MM.1S (cell line): ENCODE data around the gene FOXO6.

Experiments
- EZH2 ChIP-seq: fragments of 300-600 bp; sonication (generic); optimal IDR thresholded peaks from 2 replicates; pipeline ENCODE3; 2017; ENCODE audit warnings: low read depth, mild to moderate bottlenecking, antibody characterized with exemption, low read length, mixed read lengths
- EZH2phosphoT487 ChIP-seq: fragments of 300-600 bp; sonication (generic); IDR thresholded peaks from 2 replicates; pipeline ENCODE4 v1.6.1; 2018; ENCODE audit warnings: antibody characterized with exemption, low read length
- TF ChIP-seq, protein P1 (sequence below): fragments of 300-600 bp; sonication (generic); IDR thresholded peaks from 2 replicates; pipeline ENCODE4 v1.5.1; 2016; ENCODE audit warnings: antibody characterized with exemption, low read length, mixed read lengths

DNA sequence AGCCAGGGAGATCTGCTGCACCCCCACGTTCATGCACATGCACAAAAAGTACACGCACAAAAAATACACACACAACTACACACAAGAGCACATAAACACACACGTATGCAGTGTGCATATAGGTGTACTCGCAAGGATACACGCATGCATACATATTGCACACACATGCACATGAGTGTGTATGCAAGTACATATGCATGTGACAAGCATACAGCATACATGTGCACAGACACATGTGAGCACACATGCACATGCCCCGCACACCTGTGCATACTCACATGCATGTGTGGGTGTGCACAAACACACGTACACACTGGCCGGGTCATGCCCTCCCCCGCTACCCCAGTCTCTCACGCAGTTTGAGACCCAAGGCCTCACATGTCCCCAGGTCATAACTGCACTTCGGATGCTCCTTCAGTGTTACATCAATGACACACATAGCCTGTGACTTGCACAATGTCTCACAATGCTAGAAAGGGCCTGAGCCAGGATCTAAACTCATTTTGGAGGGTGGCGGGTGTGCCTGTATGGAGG is 52.6 kb downstream of the FOXO6 start:
- TF ChIP-seq, protein P1, sequence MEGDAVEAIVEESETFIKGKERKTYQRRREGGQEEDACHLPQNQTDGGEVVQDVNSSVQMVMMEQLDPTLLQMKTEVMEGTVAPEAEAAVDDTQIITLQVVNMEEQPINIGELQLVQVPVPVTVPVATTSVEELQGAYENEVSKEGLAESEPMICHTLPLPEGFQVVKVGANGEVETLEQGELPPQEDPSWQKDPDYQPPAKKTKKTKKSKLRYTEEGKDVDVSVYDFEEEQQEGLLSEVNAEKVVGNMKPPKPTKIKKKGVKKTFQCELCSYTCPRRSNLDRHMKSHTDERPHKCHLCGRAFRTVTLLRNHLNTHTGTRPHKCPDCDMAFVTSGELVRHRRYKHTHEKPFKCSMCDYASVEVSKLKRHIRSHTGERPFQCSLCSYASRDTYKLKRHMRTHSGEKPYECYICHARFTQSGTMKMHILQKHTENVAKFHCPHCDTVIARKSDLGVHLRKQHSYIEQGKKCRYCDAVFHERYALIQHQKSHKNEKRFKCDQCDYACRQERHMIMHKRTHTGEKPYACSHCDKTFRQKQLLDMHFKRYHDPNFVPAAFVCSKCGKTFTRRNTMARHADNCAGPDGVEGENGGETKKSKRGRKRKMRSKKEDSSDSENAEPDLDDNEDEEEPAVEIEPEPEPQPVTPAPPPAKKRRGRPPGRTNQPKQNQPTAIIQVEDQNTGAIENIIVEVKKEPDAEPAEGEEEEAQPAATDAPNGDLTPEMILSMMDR, result no peak
- TF ChIP-seq EZH2phosphoT487 (no peak), EZH2 (no peak)
